NCI-H1105 (cell line): ENCODE measurements around the gene TANK.
"Not testable (repeated sequence)": the region's sequence is repeated elsewhere in the genome, so short reads cannot be mapped to it uniquely, and the experiment has no call there.

Experiments used
- DNase-seq: peaks from one replicate; lab custom pipeline; 2025; lab: John Stamatoyannopoulos, UW

TANK gene

DNA sequence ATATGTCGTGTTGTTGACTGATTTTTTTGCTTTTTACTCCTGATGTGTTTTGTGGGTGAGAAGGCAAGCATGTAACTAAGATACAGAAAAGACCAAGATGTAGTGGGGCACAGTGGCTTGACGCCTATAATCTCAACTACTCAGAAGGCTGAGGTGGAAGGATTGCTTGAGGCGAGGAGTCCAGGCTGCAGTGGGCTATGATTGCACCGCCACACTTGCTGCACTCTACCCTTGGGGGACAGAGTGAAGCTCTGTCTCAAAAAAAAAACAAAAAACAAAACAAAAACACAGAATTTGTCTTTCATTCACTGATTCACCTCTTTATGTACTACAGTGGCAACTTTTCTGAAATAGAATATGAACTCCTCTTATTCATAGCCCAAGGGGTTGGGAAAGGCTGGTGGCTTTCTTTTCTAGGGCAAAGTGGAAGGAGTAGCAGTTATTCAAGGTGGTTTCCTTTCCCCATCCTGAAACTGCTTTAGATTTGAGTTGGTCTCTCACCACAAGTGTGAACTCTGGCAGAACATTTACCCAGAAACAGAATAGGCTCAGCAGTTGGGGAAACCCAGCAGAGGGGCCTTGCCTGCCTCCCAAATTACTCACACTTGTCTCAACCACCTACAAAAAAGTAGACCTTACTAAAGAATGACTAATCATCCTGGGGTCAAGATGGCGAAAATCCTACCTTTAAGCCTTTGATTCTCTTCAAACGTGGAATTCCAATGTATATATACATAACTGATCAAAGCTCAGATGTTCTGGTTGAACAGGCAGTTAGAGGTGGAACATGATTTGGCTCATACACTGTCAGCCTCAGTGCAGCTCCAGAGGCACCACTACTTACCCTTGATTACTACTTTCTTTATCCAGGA is 6.5 kb downstream of the TANK start:
- DNase-seq = no peak

- DNase-seq = no peak
These were observed 9.1 kb downstream of the TANK start for GRCh38 chr2:161169335-161169734.

DNA sequence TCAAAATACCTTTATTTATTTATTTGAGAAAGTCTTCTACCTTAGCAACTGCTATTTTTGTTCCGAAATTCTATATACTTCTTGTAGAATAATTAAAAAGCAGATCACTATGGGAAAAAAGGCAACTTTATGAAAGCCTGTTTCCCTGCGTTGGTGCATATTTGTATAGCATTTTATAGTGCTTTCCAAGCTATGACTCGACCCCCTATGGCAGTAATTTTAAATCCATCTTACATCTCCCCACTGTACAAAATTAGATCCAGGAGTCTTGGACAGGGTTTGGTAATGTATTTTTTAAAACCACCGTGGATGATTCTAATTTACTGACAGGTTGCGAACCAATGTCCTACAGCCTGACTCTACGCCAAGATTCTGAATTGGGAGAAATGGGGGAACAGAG is 10.1 kb downstream of the TANK start:
- no peak for DNase-seq

DNA sequence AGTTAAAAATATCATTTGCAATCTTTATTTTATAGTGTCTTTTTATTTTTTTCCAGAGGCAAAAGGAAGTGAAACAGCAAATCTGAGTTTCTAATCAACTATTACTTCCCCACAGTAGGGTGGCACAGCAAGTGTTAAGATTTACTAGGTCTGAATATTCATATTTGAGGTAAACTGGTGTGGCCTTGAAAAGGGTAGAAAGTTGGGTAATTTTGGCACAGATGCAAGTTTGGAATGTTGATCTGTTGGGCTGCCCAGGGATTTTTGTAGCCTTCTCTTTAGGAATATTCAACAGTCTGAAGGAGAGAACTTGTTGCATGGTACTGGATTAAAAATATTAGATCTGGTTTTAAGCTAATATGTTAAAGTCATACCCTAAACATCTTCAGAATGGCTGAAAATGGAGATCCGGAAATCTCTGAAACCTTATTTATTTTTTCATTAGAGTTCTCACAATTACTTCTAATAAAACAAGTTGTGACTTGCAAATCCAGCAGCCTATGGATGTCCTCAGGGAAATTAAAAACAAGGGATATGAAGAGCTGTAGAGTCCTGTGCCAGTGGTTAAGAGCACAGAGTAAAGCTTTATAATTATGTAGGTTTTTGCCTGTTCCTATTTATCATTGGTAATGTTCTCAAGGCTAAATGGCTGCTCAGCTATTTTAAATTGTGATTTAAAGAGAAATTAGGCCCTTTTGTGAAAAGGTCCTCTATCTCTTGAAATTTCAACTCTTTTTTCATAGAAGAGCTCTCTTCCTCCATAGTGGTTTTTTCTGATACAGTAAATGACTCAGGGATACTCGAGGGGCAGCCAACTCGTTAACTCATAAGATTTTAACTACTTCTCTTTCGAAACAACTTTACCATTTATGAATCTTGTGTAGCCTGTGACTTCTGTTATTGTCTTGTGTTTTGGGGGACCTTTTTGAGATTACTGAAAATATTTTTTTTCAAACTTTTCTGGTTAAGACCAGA is 11.0 kb downstream of the TANK start:
- peak; percentile 22 for DNase-seq

DNA sequence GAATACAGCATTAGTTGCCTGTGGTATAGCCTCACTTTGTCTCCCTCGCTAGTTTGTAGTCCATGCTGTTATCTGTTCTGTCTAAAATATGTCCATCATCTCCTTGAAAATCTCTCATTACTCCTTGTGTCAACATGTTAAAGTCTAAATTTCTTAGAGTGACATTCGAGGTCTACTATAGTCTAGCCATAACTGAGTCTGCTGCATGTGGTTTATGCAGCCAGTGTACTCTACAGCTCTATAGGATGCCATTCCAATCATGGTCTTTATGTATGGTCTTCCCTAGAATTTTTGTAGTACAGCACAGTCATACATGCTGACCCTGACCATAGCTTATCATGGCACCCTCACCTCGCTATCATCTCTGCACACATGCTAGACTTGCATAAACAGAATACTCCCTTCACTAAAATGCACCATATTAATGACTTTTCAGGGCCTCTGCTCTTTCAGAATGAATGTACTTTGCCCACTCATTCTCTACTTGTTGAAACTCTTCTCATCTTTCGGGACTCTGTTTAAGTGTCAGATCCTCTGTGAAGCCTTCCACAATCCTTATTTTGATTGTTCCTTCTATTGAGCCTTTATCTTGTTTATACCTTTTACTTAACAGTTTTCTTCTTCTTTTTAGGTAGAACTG is 12.8 kb downstream of the TANK start:
- DNase-seq = no peak

DNA sequence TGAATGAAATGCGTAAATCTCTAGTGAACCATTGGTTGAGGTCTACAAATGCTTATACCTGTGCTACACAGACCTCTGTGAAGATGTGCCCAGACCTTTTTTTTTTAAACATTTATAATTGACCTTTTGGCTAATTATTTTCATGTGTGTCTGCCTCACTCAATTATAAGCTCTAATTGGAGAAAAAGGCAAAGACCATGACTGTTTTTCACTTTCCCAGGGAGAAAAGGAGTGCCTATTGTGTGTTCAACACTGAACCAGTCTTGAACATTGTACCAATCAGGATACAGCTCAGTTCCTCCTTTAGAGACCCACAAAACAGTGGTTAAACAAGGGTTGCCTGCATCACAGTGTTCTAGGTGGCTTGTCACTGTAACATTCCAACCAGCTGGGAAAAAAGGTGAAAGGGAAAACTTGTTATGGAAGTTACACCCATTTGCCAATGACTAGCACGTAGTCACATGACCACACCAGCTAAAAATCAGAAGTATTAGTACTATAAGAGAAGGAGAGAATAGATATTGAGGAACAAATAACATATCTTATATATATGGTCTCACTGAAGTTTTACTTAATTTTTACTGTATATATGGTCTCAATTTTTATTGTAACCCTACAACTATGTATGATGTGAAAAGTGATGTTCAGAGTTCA is 13.4 kb downstream of the TANK start:
- no peak for DNase-seq

GRCh38 chr2:161177969-161178368 is 17.7 kb downstream of the TANK start:
- no peak for DNase-seq

DNA sequence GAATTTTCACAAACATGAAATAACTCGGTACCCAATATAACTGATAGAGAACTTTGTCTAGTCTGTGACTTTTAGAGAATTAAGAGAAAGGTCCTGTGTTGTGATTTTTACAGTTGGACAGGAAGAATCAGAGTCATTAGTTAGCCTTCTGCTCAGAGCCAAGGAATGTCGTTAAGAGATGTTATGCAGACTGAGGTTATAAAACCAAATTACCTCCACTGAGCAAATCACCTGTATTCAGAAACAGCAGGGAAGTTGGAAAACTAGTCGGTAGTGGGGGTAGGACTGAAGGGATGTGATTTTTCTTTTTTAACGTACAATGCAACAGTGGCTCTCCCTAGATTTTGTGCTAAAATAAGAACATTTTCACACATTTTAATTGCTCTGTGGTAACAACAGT is 18.5 kb downstream of the TANK start:
- no peak for DNase-seq

DNA sequence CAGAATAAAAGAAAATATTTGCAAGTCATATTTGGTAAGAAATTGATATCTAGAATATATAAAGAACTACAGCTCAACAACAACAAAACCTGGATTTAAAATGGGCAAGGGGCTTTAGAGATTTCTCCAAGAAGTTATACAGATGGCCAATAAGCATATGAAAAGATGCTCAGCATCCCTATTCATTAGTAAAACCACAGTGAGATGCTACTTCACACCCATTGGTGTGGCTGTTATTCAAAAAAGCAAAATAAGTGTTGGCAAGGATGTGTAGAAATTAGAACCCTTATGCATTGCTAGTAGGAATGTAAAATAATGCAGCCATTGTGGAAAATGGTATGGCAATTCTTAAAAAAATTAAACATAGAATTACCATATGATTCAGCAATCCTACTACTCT is 29.8 kb downstream of the TANK start:
- no peak for DNase-seq

DNA sequence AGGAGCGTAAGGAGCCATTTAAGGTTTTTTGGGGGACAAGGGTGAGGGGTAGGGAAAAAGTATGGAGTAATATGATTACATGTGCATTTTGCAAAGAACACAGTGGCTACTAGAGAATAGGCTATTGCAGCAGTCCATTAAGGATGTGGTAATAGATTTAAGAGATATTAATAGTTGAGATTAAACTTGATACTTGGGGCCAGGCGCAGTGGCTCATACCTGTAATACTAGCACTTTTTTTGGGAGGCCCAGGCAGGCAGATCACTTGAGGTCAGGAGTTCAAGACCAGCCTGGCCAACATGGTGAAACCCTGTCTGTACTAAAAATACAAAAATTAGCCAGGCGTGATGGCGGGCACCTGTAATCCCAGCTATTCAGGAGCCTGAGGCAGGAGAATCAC is 35.4 kb downstream of the TANK start:
- not testable (repeated sequence) for DNase-seq

GRCh38 chr2:161199912-161200701 is 39.9 kb downstream of the TANK start:
- no peak for DNase-seq

GRCh38 chr2:161204846-161205245 is 44.6 kb downstream of the TANK start:
- no peak for DNase-seq

- no peak for DNase-seq
These were observed 46.3 kb downstream of the TANK start for GRCh38 chr2:161206471-161207032.

- no peak for DNase-seq
These were observed 47.7 kb downstream of the TANK start for GRCh38 chr2:161207941-161208340.

GRCh38 chr2:161208527-161209139 is 48.4 kb downstream of the TANK start:
- DNase-seq = no peak

GRCh38 chr2:161209902-161210301 is 49.7 kb downstream of the TANK start:
- no peak for DNase-seq

DNA sequence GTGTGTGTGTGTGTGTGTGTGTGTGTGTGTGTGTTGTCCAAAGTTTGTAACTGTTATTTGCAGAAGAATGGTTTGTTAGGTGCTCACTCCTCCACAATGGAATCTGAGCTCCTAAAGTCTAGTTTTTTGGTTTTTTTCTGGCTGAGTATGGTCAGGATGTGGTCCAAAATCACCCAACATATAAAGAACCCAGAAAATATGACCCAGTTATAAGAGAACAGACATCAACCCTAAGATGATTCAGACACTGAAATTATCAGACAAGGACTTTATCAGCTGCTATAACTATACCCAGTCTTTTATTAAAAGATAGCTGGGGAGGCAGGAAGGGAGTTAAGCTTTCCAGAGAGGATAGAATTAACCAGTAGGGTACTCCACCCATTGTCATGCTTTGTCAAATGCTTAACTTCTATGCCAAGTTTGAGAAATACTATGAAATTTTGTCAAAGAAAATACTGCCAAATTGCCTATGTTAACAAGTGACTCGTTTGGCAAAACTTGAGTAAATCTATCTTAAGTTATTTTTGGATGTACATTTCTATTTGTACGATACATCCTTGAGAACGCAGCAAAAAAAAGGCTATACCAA is 57.5 kb downstream of the TANK start:
- DNase-seq = no peak

GRCh38 chr2:161219211-161219610 is 59.0 kb downstream of the TANK start:
- no peak for DNase-seq

- DNase-seq = no peak
These were observed 63.0 kb downstream of the TANK start for GRCh38 chr2:161223139-161223732.
